T-helper 2 cell (primary cell): ENCODE results near the gene GMCL2.

ENCODE experiments used
- DNase-seq, 5 experiments: peaks; one replicate each; pipeline versions ENCODE4 v3.0.0 to v3.0.0-alpha.2; 2012 to 2022

Gene GMCL2

DNA sequence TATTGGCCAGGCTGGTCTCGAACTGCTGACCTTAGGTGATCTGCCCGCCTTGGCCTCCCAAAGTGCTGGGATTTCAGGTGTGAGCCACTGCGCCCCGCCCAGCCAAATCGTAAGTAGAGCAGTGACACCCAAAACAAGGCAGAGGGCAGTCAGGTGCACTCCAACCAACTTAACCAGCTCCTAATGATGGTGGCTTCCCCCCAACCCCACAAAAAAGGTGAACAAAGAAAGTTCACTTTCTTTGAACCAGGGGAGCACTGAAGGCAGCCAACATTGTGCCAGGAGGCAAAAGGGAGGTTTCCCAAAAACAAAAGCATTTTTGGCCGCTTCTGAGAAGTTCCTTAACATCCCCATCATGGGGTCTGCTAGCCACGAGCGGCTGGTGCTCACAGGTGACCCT lies 9.6 kb downstream of the GMCL2 start:
- DNase-seq, result no peak

DNA sequence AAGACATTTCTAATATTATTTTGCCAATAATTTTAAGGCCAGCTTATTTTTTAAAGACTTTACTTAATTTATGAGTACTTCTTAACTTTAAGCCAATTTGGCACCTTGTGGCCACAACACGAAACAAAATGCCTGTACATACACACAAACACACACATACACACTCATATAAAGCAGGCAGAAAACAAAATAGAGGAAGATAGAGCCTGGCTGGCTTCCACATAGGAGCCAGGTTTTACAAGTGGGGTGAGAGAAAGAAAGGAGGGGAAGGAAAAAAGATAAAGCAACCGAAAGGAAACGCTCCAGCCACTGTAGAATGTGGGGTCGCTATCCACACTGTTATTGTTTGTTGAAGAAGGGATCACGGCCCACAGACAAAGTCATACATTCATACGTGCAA lies 10.4 kb downstream of the GMCL2 start:
- no peak for DNase-seq

DNA sequence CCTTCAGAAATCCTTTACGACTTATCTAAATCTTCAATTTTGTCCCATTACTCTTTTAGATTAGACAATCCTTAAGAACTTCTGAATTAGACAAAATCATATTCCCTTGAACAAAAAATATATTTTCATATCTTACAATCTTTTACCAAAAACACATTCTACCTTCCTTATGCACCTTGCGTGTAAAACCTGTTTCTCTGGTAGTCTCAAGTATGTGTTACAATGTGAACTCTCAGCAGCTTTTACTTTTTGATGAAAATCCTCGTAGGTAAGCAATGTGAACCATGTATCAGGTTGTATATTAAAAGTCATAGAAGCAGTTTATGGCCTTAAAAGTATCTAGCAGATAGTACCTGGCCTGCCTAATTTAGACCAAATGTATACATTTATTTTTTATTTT lies 12.7 kb downstream of the GMCL2 start:
- no peak for DNase-seq

DNA sequence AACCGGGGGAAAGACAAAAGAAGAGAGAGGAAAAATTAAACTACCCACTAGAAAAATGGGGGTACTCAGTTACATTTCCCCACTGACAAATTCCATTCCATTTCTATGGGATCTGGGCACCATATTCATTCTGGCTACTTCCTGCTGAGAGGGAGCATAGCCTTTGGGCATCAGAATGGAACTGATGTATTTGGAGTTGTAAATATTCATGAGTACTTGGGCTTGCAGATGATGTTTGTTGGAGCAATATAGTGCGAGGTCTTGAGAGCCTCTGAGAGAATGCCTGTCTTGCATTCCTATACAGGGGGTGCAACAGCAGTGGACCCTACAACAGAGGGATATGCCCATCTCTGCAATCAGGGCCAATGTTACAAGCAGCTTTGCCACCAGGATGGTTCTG lies 16.7 kb downstream of the GMCL2 start:
- DNase-seq, result no peak

DNA sequence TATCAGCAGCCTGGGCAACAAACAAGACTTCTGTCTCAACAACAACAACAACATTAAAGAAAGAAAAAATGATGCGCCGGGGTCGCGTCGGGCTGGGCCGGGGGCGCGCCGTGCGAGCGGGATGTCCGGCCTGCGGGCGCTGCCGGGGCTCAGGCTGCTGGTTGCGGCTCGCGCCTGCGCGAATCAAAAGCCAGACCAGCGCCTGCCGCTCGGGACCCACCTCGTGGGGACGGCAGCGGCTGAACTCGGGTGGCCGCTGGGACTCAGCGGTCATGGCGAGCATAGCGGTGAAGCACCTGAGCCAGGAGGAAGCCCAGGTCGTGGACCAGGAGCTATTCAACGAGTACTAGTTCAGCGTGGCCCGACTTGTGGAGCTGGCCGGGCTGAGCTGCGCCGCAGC lies 21.6 kb downstream of the GMCL2 start:
- DNase-seq, result no peak

DNA sequence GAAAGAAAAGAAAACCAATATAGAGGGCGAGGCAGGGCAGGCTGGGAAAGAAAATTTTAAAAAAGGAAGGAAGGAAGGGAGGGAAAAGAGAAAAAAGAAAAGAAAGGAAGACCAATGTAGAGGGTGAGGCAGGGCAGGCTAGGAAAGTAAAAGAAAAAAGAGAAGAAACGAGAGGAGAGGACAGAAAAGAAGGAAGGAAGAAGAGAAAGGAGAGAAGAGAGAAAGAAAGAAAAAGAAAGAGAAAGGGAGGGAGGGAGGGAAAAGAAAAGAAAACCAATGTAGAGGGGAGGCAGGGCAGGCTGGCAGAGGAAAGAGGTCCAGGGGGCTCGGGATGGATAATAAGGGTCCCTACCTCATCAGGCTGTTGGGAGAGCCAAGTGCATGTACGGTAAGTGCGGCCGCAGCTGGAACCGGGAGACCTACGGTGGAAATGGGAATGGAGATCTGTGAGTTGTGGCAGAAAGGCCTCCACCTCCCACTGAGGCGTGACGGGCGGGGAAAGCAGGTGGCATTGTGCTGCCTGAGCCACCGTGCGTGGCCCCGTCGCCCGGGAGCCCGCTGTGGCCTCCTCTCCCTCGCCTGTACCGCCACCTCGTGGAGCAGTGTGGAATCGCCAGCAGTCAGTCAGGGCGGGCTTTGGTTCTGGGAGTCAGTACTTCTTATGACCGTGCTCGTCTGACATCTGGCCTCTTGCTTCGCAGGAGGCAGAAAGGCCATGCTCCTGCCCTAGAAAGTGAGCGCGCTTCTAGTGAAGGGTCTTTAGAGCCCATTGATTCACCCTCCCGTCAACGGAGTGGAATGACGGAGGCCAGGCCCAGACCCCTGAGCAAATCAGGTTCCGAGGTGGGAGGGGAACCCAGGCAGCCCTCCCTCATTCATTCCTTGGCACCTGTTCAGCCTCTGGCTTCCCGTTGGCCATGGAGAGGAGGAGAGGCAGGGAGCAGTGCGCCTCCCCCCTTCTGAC lies 23.1 kb downstream of the GMCL2 start:
- peak; percentile 73 to 94 (median 83) for DNase-seq

DNA sequence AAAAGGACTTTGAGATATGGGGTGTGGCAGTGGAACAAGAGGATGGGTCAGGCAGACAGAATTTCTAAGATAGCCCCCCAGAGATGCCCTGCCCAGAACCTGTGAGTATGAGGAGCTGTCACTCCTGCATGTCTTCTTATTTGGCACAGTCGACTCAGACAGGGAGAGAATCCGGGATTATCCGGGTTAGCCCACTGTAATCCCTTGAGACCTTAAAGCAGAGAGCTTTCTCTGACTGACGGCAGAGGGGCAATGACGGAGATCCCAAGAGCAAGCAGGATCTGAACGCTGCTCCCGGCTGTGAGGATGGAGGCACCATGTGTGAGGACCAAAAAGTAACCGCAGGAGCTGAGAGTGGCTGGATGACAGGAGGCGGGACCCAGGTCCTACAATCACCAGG lies 24.7 kb downstream of the GMCL2 start:
- DNase-seq, result no peak

DNA sequence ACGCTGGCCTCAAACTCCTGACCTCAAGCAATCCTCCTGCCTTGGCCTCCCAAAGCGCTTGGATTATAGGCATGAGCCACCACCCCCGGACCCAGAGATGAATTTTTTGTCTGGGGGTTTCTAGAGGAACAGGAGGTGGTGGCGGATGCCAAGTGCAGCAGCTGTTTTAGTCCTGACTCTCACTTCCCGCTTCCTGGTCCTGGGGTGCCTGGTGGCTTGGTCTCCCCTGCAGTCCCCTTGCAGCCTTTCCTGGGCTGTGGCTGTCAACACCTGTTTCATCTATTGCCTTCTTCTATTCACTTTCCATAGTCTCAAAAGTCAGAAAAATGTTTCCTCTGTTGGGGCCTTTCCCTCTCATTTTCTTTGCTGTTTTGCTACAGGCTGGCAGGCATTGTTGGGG lies 27.0 kb downstream of the GMCL2 start:
- DNase-seq, result no peak

DNA sequence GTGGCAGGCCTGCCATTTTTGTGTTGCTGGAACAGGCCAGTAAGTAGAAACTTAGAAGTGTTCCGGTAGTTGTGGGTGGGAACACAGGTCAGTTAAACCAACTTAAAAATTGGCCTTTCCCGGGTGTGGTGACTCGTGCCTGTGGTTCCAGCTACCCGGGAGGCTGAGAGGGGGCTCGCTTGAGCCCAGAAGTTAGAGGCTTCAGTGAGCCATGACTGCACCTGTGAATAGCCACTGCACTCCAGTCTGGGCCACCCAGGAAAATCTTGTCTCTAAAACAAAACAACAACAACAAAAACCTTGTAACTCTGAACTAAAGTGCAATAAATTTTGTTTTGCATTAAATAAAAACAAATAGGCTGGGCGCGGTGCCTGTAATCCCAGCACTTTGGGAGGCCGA lies 32.1 kb downstream of the GMCL2 start:
- no peak for DNase-seq

DNA sequence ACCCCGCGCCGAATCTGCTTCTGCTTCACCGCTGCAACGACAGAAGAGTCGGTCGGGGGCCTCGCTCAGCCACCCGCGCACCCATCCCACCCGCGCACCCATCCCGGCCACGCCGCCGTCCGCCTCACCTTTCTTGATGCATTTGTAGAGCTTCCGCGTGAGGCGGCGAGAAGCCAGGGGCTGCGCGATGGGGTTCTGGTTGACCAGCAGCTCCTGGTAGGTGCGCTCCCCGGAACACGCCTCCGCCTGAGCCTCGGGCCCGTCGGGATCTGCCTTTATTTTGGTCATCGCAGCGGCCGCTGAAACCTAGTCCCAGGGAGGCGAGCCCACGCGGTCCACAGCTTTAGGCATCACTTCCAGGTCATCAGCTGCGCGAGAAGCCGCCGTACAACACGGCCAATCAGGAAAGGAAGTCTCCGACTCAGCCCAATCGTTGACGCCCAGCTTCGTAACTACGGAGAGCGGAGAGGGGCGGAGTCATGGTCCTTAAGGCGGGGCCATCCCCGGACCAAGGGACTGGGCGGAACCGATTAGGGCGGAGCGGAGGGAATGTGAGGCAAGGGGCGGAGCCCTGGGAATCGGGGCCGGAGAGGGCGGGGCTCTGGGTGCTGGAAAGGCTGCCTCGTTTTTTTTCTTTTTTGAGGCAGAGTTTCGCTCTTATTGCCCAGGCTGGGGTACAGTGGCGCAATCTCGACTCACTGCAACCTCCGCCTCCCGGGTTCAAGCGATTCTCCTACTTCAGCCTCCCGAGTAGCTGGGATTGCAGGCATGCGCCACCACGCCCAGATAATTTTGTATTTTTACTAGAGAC lies 33.4 kb downstream of the GMCL2 start, which contains the start of gene NHP2:
NHP2 (minus strand) TSS at position 356 of the 811 bp plus-strand sequence; CDS start at position 288, 68 bp downstream.
- peak; percentile 93 to 97 (median 96) for DNase-seq

DNA sequence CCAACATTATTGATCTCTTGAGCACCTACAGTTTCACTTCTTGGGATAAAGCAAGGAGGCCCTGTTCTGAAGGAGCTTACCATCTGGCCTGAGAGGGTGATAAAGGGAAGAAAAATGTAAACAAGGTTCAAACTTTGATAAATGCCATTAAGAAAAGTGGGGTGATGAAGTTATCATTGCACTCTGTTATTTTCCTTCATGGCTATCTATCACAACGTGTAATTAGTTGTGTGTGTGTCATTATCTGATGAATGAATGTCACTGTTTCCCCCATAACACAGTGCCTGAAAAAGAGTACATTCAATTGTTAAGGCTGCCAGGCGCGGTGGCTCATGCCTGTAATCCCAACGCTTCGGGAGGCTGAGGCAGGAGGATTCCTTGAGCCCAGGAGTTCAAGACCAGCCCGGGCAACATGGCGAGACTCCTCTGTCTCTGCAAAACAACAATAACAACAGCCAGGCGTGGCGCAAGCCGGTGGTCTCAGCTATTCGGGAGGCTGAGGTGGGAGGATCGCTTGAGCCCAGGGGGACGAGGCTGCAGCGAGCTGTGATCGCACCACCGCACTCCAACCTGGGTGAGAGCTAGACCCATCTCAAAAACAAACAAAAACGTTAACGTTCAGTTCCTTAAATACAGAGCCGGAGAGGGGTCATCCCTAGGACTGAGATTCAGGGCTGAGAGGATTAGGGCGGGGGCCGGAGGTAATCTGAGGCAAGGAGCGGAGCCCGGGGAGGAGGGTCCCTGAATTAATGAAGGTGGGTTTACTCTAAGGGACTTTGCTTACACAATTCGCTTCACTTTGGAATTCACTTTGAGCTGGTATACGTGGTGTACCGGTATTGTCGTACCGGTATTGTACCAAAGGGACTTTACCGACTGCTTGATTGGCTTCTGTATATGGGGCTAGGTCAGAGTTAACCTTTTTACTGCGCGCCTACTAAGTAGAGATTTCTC lies 34.4 kb downstream of the GMCL2 start:
- DNase-seq, result no peak

DNA sequence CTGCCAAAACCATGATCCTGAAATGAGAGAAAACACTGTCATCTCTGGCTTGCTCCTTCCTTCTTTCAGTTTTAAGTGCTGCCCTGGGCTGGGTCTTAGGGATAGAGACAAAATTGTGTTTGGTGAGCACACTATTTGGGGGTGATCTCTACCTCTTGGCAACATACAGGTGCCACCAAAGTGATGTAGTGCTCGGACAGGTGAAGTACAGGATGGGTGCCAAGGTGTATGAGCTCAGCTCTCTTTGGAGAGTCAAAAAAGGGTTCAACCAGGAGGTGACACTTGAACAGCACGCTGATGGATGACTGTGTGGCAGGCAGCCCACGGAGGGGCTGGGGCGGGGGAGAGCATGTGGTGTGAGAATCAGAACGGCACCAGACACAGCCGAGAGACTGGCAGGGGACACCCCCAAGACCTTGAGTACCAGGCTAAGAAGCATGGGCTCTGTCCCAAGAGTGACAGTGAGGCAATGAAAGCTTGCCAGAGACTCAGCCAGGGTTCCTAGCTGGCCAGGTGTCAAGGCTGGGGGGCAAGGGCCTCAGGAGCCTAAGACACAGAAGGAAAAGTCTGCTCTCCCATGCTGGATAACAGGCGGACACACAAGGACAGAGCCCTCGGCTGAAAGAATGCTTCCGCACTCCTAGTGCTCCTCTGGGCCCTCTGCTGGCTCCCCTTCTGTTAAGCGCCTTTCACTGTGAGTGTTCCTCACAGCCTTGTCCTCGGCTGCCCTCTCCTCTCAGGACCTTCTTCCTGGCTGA lies 36.0 kb downstream of the GMCL2 start:
- DNase-seq, result no peak

DNA sequence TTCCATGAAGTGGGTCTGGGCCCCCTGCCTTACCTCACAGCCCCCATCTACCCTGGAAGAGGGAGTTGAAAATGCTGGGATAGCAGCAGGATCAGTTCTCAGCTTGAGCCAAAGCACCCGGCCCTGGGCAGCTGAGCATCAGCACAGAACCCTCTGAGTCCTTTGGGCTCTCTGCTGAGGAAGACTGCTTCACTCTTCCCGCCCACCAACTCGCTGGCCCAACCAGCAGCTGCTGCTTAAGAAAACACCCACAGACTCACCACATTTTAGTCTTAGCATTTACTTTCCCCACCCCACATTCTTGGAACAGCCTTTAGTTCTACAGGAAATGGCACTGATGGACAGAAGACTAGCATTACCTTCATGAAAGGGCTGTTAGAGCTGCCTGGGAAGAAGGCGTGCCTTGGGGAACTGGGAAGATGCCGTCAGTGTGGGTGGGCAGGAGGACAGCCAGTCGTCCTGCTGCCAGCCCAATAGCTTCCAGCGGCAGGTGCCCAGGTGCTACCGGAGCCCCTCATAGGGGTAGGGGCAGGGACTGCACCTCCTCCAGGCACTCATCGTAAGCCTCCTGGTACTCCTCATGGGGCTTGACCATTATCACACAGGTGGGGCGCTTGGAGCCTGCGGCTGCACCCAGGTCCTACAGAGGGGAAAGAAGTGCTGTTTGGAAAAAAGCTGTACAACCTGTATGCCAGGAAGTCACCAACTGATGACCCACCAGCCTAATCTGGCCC lies 37.8 kb downstream of the GMCL2 start:
- no peak for DNase-seq

DNA sequence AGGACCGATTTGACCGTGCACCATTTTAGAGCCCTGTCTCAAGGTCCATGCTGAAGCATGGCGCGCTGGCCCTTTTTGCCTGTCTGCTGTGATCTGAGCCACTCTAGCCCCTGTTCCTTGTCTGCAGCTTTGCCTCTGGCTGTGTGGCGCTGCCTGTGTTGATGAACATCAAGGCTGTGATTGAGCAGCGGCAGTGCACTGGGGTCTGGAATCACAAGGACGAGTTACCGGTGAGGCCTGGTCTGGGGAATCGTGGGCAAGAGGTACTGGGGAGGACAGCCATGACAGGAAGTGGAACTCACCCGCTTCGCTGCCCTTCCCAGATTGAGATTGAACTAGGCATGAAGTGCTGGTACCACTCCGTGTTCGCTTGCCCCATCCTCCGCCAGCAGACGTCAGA lies 39.8 kb downstream of the GMCL2 start:
- no peak for DNase-seq

DNA sequence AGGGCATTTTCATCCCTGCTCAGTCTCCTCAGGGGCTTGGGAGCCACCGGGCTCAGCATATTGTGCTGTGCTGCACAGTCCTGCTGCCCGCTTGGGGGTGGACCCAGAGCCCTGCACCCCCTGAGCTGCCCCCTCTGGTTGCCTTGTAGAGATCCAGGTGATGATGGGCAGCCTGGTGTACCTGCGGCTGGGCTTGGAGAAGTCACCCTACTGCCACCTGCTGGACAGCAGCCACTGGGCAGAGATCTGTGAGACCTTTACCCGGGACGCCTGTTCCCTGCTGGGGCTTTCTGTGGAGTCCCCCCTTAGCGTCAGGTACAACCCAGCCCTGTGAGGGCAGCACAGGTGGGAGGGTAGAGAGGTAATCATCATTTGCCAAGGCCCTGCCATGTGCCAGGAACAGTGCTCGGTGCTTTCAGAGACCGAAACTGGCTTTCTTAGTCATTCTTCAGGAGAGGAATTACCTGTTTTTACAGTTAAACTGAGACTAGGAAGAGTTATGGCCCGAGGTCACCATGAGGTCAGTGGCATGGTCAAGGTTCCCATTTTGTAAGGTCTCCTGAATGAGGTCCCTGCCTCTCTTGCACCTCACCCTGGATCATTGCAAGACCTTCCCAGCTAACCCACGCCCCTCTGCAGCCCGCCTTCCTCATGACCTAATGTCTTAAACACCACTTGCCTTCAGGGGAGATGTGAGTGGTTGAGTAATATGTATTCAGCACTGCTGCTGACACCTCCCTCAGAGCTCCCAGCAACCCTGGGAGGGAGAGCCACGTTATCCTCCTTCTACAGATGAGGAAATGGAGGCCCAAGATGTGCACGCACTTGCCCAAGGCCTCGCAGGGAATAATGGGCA lies 41.0 kb downstream of the GMCL2 start:
- peak; percentile 47 to 67 (median 60) for DNase-seq

DNA sequence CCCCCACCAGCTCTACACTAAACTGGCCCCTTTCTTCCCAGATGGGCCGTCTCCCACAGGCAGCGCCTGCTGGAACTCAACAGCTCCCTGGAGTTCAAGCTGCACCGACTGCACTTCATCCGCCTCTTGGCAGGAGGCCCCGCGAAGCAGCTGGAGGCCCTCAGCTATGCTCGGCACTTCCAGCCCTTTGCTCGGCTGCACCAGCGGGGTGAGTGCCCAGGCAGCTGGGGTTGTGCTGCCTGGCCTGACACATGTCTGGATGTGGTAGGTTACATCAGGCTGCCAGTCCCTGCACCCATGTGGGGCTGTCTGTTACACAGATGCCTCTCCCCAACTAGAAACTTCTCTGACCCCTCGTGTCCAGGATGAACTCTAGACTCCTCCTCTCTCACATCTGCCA lies 43.3 kb downstream of the GMCL2 start:
- DNase-seq, result no peak

DNA sequence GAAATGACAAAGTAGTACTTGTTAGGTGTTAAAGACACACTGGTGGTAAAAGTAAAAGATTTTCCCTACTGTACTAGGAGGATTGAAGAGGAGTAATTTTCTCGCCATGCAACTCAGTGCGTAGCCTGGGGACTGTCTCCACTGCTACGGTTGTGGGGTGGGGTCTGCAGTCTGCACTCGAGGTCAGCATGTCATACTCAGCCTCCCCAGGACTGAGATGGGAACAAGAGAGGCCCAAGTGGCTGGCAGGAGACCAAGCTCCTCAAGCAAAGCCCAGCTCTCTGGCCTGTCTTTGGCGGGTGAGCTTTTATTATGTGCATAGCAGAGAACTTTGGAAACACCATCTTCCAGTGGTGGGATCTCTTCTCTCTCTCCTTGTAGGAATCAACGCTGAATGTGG lies 43.9 kb downstream of the GMCL2 start:
- DNase-seq, result no peak

DNA sequence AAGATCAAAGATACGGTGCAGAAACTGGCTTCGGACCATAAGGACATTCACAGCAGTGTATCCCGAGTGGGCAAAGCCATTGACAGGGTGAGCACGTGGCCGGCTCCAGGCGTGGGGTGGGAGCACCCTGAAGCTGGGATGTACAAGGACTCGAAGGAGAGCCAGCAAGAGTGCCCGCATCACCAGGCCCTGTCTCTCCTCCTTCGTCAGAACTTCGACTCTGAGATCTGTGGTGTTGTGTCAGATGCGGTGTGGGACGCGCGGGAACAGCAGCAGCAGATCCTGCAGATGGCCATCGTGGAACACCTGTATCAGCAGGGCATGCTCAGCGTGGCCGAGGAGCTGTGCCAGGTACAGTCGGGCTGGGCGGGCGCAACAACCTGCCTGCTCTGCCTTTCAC lies 44.5 kb downstream of the GMCL2 start:
- no peak for DNase-seq

DNA sequence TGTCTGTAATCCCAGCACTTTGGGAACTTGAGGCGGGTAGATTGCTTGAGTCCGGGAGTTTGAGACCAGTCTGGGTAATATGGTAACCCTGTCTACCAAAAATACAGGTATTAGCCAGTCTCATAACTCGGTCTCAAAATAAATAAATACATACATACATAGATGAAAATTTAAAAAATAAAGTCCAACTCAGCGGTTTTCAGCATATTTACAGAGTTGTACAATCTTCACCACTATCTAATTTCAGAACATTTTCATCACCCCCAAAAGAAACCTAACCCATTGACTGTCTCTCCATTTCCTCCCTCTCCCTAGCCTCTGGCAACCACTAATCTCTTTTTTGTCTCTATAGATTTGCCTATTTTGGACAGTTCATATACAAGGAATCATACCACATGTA lies 45.6 kb downstream of the GMCL2 start:
- DNase-seq, result no peak

DNA sequence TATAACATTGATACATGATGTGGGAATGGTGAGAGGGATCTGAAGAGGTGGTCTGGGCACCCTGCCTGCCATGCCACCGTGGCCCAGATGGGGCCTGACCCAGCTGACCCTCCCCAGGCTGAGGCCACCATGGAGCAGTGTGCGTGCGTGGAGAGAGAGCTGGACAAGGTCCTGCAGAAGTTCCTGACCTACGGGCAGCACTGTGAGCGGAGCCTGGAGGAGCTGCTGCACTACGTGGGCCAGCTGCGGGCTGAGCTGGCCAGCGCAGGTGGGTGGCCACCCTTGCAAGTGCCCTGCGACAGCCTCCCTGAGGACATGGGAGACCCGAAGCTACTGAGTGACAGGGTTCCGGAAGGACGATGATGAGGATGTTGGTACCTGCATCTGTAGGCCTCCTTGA lies 49.2 kb downstream of the GMCL2 start:
- no peak for DNase-seq
